HG03457 (cell line): Measurements from ENCODE around the gene SUDS3.
A peak's percentile ranks its signal among the peaks of the same experiment; 100 is the strongest.

ENCODE experiments used
- ATAC-seq: cut with Tn5 transposase; IDR thresholded peaks from one replicate; pipeline ENCODE4 v1.9.1; 2021; ENCODE audit warnings: moderate number of reproducible peaks; ENCODE audit not compliant: unreplicated experiment

The SUDS3 gene

DNA sequence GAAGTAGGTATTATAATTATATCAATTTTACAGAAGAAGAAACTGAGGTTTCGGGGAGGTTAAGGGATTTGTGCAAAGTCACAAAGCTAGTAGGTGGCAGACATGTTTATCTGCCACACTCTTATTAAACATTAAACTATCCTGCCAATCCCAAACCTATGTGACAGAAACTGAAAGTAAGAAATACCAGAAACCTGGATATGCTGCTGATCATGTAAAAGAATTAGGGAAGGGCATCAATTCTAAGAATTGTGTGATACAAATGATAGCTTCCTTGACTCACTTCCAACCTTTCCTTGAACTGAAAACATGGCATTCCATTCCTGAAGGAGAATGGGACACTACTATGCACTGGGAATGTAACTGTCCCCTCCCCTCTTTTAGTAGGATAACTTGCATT, 20.5 kb upstream of the SUDS3 start:
- no peak for ATAC-seq

DNA sequence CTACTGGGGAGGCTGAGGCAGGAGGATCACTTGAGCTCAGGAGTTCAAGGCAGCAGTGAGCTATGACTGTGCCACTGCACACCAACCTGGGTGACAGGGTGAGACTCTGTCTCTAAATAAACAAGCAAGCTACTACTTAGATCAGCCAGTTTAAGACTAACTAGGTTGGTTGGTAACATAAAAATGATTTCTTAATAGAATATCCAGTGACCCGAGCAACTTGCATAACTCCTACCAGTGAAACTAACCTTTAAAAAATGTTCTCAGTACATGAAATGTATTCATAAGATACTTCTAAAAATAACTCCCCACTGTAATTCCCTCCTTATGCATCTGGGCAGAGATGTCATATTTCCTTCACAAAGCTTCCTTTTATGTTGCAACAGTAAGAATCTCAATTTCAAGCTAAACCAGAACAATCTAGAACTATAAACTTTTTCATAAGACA, 19.5 kb upstream of the SUDS3 start:
- no peak for ATAC-seq

DNA sequence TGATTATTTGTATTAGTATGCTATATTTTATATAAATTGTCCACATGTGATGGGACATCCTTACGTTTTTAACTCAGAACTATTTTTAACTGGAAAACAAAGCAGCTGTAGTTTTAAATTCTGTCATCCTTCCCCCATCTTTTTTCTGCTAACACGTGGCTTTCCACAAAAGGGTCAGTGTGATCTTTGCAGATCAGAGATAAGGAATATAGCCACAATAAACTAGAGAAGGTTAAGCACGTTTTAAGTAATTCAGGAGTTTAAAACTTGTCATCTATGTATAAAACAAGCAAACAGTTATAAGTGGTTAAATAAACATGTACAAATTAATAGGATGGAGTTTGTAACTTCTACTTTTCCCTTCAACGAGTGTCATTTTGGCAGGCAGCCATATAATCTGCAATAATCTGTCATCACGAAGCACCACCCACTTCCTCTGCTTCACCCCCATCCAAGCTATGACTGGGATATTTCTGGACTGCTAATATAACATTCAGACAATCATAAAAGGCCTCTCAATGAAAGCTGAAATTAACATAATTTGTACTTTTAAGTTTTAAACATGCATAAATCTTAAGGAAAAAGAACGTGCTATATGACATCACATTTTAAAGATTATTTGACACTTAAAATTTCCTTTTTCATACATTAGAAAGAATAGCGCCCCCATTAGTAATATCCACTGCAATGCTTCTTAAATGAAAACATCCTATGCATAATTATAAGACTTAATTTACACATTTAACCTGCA, 18.9 kb upstream of the SUDS3 start:
- no peak for ATAC-seq

DNA sequence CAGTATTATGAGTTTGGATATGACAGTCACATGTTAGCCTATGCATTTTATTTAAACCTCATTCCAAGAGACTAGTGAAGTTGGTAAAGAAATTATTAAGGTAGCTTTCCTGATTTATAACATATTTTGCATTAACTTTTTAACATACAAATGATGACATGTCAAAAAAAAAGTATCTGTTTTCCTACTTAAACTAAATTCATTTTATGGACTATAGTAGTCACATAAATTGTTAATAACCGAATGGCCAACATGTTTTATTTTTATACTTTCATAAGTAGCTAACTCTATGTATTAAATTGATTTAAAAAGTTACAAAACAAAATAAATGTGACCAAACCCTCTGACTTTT, 18.4 kb upstream of the SUDS3 start:
- ATAC-seq: no peak

DNA sequence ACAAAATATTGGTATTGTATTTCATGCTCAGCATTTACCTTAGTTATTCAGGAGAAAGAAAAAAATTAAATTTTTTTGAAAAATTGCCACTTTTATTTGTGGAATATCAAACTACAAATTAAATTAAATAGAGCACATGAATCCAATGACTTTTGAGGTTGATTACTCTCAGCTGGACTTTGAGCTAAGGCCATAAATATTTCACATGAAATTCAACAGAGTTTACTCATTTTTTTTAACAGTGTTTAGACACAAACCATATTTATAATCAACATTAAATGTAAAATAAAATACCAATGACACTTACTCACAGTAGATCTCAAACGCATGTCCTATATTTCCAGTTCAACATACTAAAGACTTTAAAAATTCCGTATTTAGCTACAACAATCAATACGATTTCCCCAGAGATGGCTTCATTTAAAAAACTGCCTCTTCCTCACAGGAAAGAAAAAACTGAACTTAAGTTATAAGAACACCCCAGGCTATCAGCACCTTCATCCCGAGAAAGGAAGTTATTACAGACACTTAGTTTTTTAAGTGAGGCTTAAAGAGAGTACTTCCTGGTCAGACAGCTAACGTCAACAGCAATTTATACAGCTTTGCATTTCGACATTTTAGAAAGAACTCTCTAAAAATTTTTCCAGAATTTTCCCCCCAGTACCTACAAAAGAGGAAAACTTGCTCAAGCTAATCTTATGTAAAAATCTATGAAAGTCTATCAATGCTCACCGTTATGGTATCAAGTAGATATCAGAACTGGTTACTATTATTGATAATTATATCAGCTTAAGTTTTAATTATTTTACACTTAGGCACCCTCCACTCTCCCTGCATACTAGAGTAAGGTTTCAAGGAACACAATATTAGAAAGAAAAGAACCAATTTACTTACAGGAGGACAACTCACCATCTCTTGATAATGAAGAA, 17.5 kb upstream of the SUDS3 start:
- ATAC-seq: no peak

GRCh38 chr12:118359541-118359915, 16.8 kb upstream of the SUDS3 start:
- no peak for ATAC-seq

DNA sequence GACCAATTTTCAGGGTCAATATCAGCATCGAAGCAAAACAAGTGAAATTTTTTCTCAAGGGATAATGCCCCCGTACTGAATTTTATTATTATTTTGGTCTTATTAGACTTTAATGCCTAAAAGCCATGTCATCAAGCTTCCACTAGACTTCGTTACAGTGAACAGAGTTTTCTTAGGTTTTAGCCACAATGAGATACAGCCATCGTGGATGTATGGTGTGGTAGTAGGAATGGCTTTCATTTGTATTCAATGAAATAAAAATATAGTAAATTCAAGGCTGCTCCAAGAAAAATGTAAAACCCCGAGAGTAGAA, 15.3 kb upstream of the SUDS3 start:
- ATAC-seq: no peak

DNA sequence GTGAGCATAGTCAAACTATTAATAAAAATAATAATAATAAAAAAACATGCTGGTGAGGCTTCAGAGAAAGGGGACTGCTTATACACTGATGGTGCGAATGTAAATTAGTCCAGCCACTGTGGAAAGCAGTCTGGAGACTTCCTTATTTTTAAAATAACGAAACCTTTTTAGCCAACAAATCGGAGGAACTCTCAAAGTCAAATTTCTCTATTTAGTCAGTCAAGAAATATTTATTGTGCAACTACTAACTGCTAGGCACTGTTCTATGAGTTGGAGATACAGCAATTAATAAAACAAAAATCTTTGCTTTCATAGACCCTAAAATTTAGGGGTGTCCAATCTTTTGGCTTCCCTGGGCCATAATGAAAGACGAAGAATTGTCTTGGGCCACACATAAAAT, 14.5 kb upstream of the SUDS3 start:
- no peak for ATAC-seq

GRCh38 chr12:118368821-118369220, 7.5 kb upstream of the SUDS3 start:
- no peak for ATAC-seq

- ATAC-seq: no peak
Observed at GRCh38 chr12:118370601-118371000, 5.8 kb upstream of the SUDS3 start.

DNA sequence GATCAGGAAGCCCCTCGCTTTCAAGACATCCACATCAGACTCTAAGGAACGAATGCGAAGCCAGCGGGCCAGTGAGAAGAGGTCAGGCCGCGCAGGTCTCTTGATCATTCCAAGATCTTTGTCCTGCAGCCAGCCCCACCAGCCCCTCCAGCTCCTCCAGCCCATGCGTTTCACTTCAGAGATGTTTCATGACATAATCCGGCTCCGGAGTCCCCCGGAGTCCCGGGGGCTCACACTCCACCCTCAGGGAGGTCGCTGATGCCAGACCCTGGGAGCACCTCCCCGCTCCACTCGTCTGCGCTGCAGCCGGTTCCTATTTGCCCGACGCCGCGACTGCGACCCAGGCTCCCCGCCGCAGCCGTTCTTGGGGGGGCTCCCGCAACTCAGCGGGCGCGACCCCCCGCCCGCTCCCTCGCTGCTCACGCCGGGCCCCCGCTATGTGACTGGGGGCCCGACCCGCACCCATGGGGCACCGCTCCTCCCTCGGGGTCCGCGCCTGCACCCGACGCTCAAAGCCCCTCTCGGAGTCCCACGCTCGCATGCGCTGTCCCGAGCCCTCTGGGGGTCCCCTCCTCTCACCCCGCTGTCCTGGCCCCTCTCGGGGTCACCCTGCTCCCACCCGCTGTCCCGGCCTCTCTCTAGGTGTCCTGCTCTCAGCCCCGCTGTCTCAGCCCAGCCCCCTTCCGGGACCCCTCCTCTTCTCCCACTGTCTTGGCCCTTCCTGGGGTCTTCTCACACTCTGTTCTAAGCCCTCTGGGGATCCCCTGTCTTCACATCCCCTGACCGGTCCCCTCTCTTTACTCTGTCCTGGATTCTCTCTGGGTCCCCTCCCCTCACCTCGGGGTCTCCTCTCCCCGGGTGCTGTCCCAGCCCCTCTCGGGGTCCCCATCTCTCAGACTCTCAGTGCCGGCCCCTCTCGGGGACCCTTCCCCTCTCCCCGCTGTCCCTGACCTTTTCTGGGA, 4.8 kb upstream of the SUDS3 start:
- no peak for ATAC-seq

GRCh38 chr12:118372541-118373495, 3.5 kb upstream of the SUDS3 start, which contains the start of gene TAOK3:
Gene TAOK3, minus strand, starts transcription at chr12:118372907. Its CDS starts 117,340 bp downstream, at chr12:118255567.
- ATAC-seq: peak; percentile 65

GRCh38 chr12:118373616-118374015, 2.7 kb upstream of the SUDS3 start:
- ATAC-seq: no peak

GRCh38 chr12:118374126-118374725, 2.1 kb upstream of the SUDS3 start:
- no peak for ATAC-seq

- no peak for ATAC-seq
Observed at GRCh38 chr12:118374909-118375308, 1.4 kb upstream of the SUDS3 start.

- no peak for ATAC-seq
Observed at GRCh38 chr12:118375348-118375747, 1.0 kb upstream of the SUDS3 start.

DNA sequence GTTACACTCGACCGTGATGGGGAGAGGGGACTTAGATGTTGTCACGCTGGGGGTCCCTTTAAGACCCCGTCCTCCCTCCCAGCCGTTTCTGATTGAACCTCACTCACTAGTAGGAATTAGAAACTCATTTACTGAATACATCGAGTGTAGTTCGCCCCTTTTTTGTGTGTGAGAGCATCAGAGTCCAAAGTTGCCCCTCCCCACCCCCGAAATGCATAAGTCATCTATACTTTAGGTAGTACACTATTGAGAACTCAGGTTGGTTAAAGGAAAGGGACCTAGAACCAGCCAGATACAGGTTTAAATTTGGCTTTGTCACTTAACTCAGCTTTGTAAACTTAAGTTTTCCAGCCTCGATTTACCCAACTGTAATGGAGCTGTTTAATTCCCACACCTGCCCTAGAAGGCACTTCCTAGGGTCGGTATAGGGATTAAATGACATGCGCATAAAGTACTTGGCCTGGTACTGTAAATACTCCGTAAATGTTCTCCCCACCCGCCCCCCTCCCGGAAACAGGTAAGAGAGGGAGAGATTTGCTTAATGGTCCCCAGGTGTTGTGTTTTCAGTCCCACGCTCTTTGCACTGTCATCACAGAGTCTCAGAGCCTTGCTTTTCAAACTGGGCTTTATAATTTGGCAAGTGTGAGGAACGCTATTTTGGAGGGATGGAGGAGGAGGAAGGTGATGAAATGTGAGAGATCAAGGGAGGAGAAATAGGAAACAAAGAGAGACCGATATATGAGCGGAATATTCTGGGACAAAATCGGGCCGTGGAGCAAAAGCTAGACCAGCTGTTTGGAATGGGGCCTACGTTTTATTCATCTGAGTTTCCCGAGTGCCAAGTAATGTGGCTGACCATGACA, 897 bp downstream of the SUDS3 start:
- no peak for ATAC-seq

DNA sequence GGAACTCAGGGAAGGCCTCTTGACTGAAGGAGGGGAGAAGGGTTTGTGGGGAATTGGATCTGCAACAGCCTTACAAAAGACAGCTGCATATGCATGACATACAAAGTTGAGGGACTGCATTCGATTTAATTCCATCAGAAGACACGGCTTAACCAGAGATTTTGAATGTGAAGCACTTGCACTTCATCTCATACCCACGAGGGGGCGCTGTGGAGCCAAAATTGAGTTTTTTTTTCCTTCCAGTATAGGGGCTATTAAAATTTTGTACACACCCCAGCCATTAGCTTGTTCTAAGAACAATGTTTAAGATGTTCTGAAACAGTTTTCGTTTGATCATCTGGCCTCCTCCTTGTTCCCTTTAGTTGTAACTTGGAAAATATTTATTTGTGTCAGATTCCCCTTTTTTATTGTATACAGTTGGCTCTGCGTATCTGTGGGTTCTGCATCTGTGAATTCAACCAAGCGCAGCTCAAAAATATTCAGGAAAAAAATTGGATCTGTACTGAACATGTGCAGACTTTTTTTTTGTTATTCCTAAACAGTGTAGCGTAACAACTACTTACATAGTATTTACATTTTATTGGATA, 1.6 kb downstream of the SUDS3 start:
- no peak for ATAC-seq
